Measurements from ENCODE around the gene EEF2KMT.
"Not testable (repeated sequence)": the region's sequence is repeated elsewhere in the genome, so short reads cannot be mapped to it uniquely, and the experiment has no call there.

EEF2KMT gene

GRCh38 chr16:5097470-5098220 lies at the start of gene EEF2KMT:
Gene EEF2KMT, minus strand, starts transcription at chr16:5097795. Its CDS starts 56 bp downstream, at chr16:5097739.
- not testable (repeated sequence) for H3K9me3 ChIP-seq (ENCODE audit: control insufficient read depth in 1 of 2, low read length in 2 of 2); H3K27me3 ChIP-seq (ENCODE audit: low read depth, low read length); H3K27ac ChIP-seq (ENCODE audit: low read length); H3K4me1 ChIP-seq (ENCODE audit: control insufficient read depth in 1 of 2, insufficient read depth in 2 of 2, low read length in 2 of 2); H3K36me3 ChIP-seq (ENCODE audit: control insufficient read depth in 1 of 2, insufficient read depth in 2 of 2, low read length in 2 of 2)
- peak within 1 kb of the TSS; percentile 21 to 72 for H3K4me3 ChIP-seq (ENCODE audit: low read depth in 1 of 2, low read length in 2 of 2)

GRCh38 chr16:5144621-5144956 lies 47.0 kb upstream of the EEF2KMT start:
- not testable (repeated sequence) for H3K4me3 ChIP-seq (ENCODE audit: low read depth in 1 of 2, low read length in 2 of 2)

DNA sequence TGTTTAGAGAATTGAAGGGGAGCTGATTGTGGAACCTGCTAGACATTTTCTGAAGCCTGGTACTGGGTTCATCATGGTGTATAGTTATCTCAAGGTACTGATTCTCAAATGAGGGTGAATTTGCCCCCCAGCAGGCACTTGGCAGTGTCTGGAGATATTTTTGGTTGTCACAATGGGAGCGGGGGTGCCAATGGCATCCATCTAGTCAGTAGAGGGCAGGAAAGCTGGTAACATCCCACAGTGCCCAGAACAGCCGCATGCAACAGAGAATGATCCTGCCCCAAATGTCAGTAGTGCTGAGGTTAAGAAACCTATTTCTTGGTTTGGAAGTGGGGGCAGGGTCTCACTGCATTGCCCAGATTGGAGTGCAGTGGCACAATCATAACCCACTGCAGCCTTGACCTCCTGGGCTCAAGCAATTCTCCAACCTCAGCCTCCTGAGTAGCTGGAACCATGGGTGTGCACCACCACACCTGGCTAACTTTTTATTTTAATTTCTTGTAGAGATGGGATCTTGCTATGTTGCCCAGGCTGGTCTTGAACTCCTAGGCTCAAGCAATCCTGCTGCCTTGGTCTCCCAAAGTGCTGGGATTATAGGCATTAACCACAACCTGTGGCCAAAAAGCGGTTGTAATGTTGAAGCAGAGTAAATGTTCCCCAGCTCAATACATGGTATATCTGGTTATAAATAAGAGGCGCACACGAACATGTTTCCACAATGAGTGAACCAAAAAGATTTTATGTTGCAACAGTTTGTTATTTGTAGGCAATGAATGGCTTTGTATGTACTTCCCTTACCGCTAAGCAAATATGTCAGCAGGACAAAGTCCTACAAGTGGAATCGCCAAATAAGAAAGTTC lies 46.4 kb upstream of the EEF2KMT start:
- no peaks in the 10 kb centered on the region for H3K9me3 ChIP-seq (ENCODE audit: control insufficient read depth in 1 of 2, low read length in 2 of 2)
- no peaks in the 10 kb centered on the region for H3K36me3 ChIP-seq (ENCODE audit: control insufficient read depth in 1 of 2, insufficient read depth in 2 of 2, low read length in 2 of 2)
- H3K27ac ChIP-seq (ENCODE audit: low read length) = no peak overlapping the region
- no peaks in the 10 kb centered on the region for H3K4me1 ChIP-seq (ENCODE audit: control insufficient read depth in 1 of 2, insufficient read depth in 2 of 2, low read length in 2 of 2)
- H3K27me3 ChIP-seq (ENCODE audit: low read depth, low read length) = no peaks in the 10 kb centered on the region
- H3K4me3 ChIP-seq (ENCODE audit: low read depth in 1 of 2, low read length in 2 of 2) = no peak overlapping the region

More at GRCh38 chr16:5144621-5144956, 47.0 kb upstream of the EEF2KMT start:
- not testable (repeated sequence) for H3K27ac ChIP-seq (ENCODE audit: low read length); H3K36me3 ChIP-seq (ENCODE audit: control insufficient read depth in 1 of 2, insufficient read depth in 2 of 2, low read length in 2 of 2); H3K27me3 ChIP-seq (ENCODE audit: low read depth, low read length); H3K9me3 ChIP-seq (ENCODE audit: control insufficient read depth in 1 of 2, low read length in 2 of 2); H3K4me1 ChIP-seq (ENCODE audit: control insufficient read depth in 1 of 2, insufficient read depth in 2 of 2, low read length in 2 of 2)

DNA sequence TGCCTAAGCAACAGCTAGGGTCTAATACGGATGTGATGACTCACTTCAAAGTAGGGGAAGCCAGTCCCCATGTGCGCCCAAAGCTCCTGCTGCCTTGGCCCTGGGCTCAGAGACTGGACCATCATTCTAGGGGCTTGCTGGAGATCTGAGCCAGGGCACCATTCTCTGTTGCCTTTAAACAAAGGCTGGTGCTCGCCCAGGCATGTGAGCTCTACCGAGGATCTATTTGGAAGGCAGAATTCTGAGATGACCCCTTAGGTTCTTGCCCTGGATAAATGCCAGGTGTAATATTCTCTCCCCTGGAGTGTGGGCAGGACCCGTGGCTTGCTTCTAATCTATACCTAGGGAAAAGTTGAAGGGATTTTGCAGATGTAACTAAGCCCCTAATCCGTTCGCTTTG lies 42.6 kb upstream of the EEF2KMT start:
- H3K9me3 ChIP-seq (ENCODE audit: control insufficient read depth in 1 of 2, low read length in 2 of 2) = not testable (repeated sequence)

GRCh38 chr16:5134739-5135452 lies 37.3 kb upstream of the EEF2KMT start:
- not testable (repeated sequence) for H3K36me3 ChIP-seq (ENCODE audit: control insufficient read depth in 1 of 2, insufficient read depth in 2 of 2, low read length in 2 of 2); H3K27ac ChIP-seq (ENCODE audit: low read length); H3K27me3 ChIP-seq (ENCODE audit: low read depth, low read length); H3K9me3 ChIP-seq (ENCODE audit: control insufficient read depth in 1 of 2, low read length in 2 of 2); H3K4me3 ChIP-seq (ENCODE audit: low read depth in 1 of 2, low read length in 2 of 2); H3K4me1 ChIP-seq (ENCODE audit: control insufficient read depth in 1 of 2, insufficient read depth in 2 of 2, low read length in 2 of 2)

More for the DNA sequence above, 42.6 kb upstream of the EEF2KMT start:
- not testable (repeated sequence) for H3K27ac ChIP-seq (ENCODE audit: low read length); H3K36me3 ChIP-seq (ENCODE audit: control insufficient read depth in 1 of 2, insufficient read depth in 2 of 2, low read length in 2 of 2); H3K4me3 ChIP-seq (ENCODE audit: low read depth in 1 of 2, low read length in 2 of 2); H3K27me3 ChIP-seq (ENCODE audit: low read depth, low read length); H3K4me1 ChIP-seq (ENCODE audit: control insufficient read depth in 1 of 2, insufficient read depth in 2 of 2, low read length in 2 of 2)

- not testable (repeated sequence) for H3K9me3 ChIP-seq (ENCODE audit: control insufficient read depth in 1 of 2, low read length in 2 of 2); H3K27me3 ChIP-seq (ENCODE audit: low read depth, low read length); H3K4me3 ChIP-seq (ENCODE audit: low read depth in 1 of 2, low read length in 2 of 2); H3K36me3 ChIP-seq (ENCODE audit: control insufficient read depth in 1 of 2, insufficient read depth in 2 of 2, low read length in 2 of 2); H3K4me1 ChIP-seq (ENCODE audit: control insufficient read depth in 1 of 2, insufficient read depth in 2 of 2, low read length in 2 of 2); H3K27ac ChIP-seq (ENCODE audit: low read length)
These were observed 35.5 kb upstream of the EEF2KMT start for GRCh38 chr16:5132915-5133600.

GRCh38 chr16:5131467-5132004 lies 33.9 kb upstream of the EEF2KMT start:
- H3K27me3 ChIP-seq (ENCODE audit: low read depth, low read length); H3K4me3 ChIP-seq (ENCODE audit: low read depth in 1 of 2, low read length in 2 of 2); H3K27ac ChIP-seq (ENCODE audit: low read length); H3K9me3 ChIP-seq (ENCODE audit: control insufficient read depth in 1 of 2, low read length in 2 of 2); H3K4me1 ChIP-seq (ENCODE audit: control insufficient read depth in 1 of 2, insufficient read depth in 2 of 2, low read length in 2 of 2); H3K36me3 ChIP-seq (ENCODE audit: control insufficient read depth in 1 of 2, insufficient read depth in 2 of 2, low read length in 2 of 2): not testable (repeated sequence)

DNA sequence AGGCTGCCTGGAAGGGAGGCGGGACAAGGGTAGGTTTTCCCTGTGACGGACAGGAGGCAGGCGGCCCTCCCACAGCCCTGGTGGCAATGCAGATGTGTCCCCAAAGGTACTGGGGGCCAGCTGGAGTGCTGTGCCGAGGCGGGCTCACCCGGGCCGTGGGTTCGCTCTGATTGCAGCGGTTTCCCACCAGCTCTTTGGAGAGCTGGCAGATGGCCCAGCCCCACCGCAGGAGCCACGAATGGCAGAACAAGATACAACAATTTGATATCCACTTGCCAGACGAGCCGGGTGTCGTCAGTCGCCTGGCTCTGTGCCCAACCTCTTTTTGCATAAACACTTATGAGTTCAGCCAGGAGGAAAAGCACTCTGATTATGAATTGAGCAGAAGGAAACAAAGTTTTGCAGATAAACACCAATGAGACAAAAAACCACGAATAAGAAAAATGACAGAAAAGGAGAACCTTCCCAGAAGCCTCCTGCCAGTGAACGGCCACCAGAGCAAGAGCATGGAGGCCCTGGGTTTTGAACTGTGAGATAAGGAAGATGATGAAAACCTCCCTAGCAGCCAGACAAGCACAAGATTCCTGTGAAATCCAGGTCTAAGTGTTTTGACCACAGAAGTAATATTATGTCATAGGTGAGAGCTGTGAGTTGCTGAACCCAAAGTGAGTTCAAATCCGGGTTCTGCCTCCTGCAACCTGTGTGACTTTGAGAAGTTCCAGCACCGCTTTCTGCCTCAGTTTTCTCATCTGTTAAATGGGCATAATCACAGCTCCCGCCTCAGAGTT lies 19.9 kb upstream of the EEF2KMT start:
- H3K4me3 ChIP-seq (ENCODE audit: low read depth in 1 of 2, low read length in 2 of 2) = peak overlapping the region in 1 of 2 donors; percentile 29
- not testable (repeated sequence) for H3K36me3 ChIP-seq (ENCODE audit: control insufficient read depth in 1 of 2, insufficient read depth in 2 of 2, low read length in 2 of 2); H3K4me1 ChIP-seq (ENCODE audit: control insufficient read depth in 1 of 2, insufficient read depth in 2 of 2, low read length in 2 of 2); H3K27me3 ChIP-seq (ENCODE audit: low read depth, low read length); H3K9me3 ChIP-seq (ENCODE audit: control insufficient read depth in 1 of 2, low read length in 2 of 2); H3K27ac ChIP-seq (ENCODE audit: low read length)

DNA sequence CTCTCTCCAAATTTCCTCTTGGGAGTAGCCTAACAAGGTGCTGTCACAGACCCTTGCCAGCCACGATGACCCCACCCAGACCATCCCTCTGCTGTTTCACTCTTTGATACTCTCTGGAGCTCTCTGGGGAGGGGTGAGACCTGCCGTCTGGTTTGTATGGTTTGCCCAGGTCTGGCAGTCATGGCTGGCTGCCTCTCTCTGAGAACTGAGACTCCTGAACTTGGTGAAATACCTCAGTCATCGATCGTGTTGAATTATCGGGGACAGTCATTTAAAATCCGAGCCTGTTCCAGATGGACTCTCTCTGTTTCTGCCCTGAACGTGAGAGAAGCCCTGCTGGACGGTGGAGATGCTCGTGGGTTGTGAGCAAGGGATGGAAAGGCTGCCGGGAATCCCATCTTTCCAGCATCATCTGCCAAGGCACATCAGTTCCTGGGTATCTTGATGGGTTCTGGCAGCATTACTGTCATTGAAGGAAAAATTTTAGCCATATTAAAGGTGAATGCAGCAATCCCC lies 19.2 kb upstream of the EEF2KMT start:
- not testable (repeated sequence) for H3K9me3 ChIP-seq (ENCODE audit: control insufficient read depth in 1 of 2, low read length in 2 of 2); H3K27ac ChIP-seq (ENCODE audit: low read length); H3K4me1 ChIP-seq (ENCODE audit: control insufficient read depth in 1 of 2, insufficient read depth in 2 of 2, low read length in 2 of 2); H3K36me3 ChIP-seq (ENCODE audit: control insufficient read depth in 1 of 2, insufficient read depth in 2 of 2, low read length in 2 of 2); H3K27me3 ChIP-seq (ENCODE audit: low read depth, low read length)
- peak overlapping the region in 1 of 2 donors; percentile 29 for H3K4me3 ChIP-seq (ENCODE audit: low read depth in 1 of 2, low read length in 2 of 2)

GRCh38 chr16:5110933-5111332 lies 13.3 kb upstream of the EEF2KMT start:
- not testable (repeated sequence) for H3K4me1 ChIP-seq (ENCODE audit: control insufficient read depth in 1 of 2, insufficient read depth in 2 of 2, low read length in 2 of 2); H3K27me3 ChIP-seq (ENCODE audit: low read depth, low read length); H3K36me3 ChIP-seq (ENCODE audit: control insufficient read depth in 1 of 2, insufficient read depth in 2 of 2, low read length in 2 of 2); H3K9me3 ChIP-seq (ENCODE audit: control insufficient read depth in 1 of 2, low read length in 2 of 2); H3K4me3 ChIP-seq (ENCODE audit: low read depth in 1 of 2, low read length in 2 of 2); H3K27ac ChIP-seq (ENCODE audit: low read length)

Data from muscle layer of duodenum (tissue), 2 donors.